NK-92 (cell line): ENCODE results near the gene NRCAM.
"Not testable (repeated sequence)": the region's sequence is repeated elsewhere in the genome, so short reads cannot be mapped to it uniquely, and the experiment has no call there.

ENCODE experiments used
- DNase-seq: peaks from one replicate; lab custom pipeline; 2025; ENCODE audit not compliant: unreplicated experiment; lab: John Stamatoyannopoulos, UW

NRCAM gene

GRCh38 chr7:108455998-108456677 lies at the start of gene NRCAM:
TSS of gene NRCAM (minus strand) at chr7:108456436. CDS start at chr7:108240064, 216,372 bp downstream.
- DNase-seq = no peak

GRCh38 chr7:108504576-108504975 lies 48.3 kb upstream of the NRCAM start:
- not testable (repeated sequence) for DNase-seq

- DNase-seq = no peak
These were observed 47.1 kb upstream of the NRCAM start for GRCh38 chr7:108503112-108504026.

- no peak for DNase-seq
These were observed 43.3 kb upstream of the NRCAM start for GRCh38 chr7:108499566-108499965.

GRCh38 chr7:108498481-108498880 lies 42.2 kb upstream of the NRCAM start:
- no peak for DNase-seq

GRCh38 chr7:108497082-108497725 lies 41.0 kb upstream of the NRCAM start:
- DNase-seq = no peak

GRCh38 chr7:108492742-108493141 lies 36.5 kb upstream of the NRCAM start:
- DNase-seq = no peak

- no peak for DNase-seq
These were observed 32.7 kb upstream of the NRCAM start for GRCh38 chr7:108488768-108489538.

GRCh38 chr7:108487646-108488045 lies 31.4 kb upstream of the NRCAM start:
- DNase-seq = no peak

GRCh38 chr7:108486291-108486966 lies 30.2 kb upstream of the NRCAM start:
- DNase-seq = no peak

GRCh38 chr7:108484137-108484536 lies 27.9 kb upstream of the NRCAM start:
- no peak for DNase-seq

GRCh38 chr7:108480311-108480710 lies 24.1 kb upstream of the NRCAM start:
- no peak for DNase-seq

- DNase-seq = no peak
These were observed 23.5 kb upstream of the NRCAM start for GRCh38 chr7:108479751-108480150.

- no peak for DNase-seq
These were observed 22.9 kb upstream of the NRCAM start for GRCh38 chr7:108479118-108479517.

- no peak for DNase-seq
These were observed 12.0 kb upstream of the NRCAM start for GRCh38 chr7:108468246-108468645.

- no peak for DNase-seq
These were observed 11.2 kb upstream of the NRCAM start for GRCh38 chr7:108467391-108467790.

GRCh38 chr7:108466322-108466721 lies 10.1 kb upstream of the NRCAM start:
- not testable (repeated sequence) for DNase-seq

- DNase-seq = no peak
These were observed 8.5 kb upstream of the NRCAM start for GRCh38 chr7:108464743-108465142.

GRCh38 chr7:108463613-108464012 lies 7.4 kb upstream of the NRCAM start:
- no peak for DNase-seq

- DNase-seq = no peak
These were observed 5.6 kb upstream of the NRCAM start for GRCh38 chr7:108461840-108462239.
